A673 (cell line): ENCODE data around the gene IQCH. TPM values are rescaled to one million over a fixed set of nuclear protein-coding genes. Genes with fewer than 3 reads are reported as not detected.

ENCODE experiments used
- BruUV-seq: library from RNA; stranded (reverse); fragments of 400-500 nt; replicated peaks from 2 replicates; lab custom pipeline; 2021; lab: Mats Ljungman, UMichigan
- CTCF ChIA-PET: fragments of 300-600 bp; sonication (Branson Sonifier 250); formaldehyde crosslinking; loops from one replicate; lab custom pipeline; 2022; ENCODE audit warnings: antibody characterized with exemption; lab: Charles Lee
- POLR2A ChIA-PET: fragments of 300-600 bp; sonication (Branson Sonifier 250); formaldehyde crosslinking; loops from one replicate; lab custom pipeline; 2022; ENCODE audit warnings: antibody characterized with exemption; ENCODE audit not compliant: low non-redundant PET; lab: Charles Lee
- DNase-seq: peaks from one replicate; pipeline ENCODE4 v3.0.0-alpha.2; 2015; ENCODE audit warnings: low spot score
- H3K27ac ChIP-seq: fragments of 200-600 bp; sonication (generic); 2 replicates; pipeline ENCODE4 v1.5.1; 2016; ENCODE audit warnings: mixed run types, low read depth, mild to moderate bottlenecking, mixed read lengths, antibody characterized with exemption, low read length; ENCODE audit not compliant: poor library complexity, severe bottlenecking
- H3K27me3 ChIP-seq: fragments of 200-600 bp; sonication (generic); replicated peaks from 2 replicates; pipeline ENCODE4 v1.6.1; 2017; ENCODE audit warnings: mixed run types, low read depth, mild to moderate bottlenecking, mixed read lengths, antibody characterized with exemption, low read length; ENCODE audit not compliant: insufficient read depth, poor library complexity
- H3K36me3 ChIP-seq: fragments of 200-600 bp; sonication (generic); 2 replicates; pipeline ENCODE4 v1.6.1; 2016; ENCODE audit warnings: mixed run types, mild to moderate bottlenecking, mixed read lengths, antibody characterized with exemption, low read length; ENCODE audit not compliant: insufficient read depth, poor library complexity, severe bottlenecking
- H3K4me1 ChIP-seq: fragments of 200-600 bp; sonication (generic); 2 replicates; pipeline ENCODE4 v1.6.1; 2017; ENCODE audit warnings: mixed run types, mild to moderate bottlenecking, mixed read lengths, antibody characterized with exemption, low read length; ENCODE audit not compliant: insufficient read depth, poor library complexity, severe bottlenecking
- H3K4me3 ChIP-seq: fragments of 200-600 bp; sonication (generic); 2 replicates; pipeline ENCODE4 v1.5.1; 2016; ENCODE audit warnings: low read depth, mixed run types, mild to moderate bottlenecking, mixed read lengths, low read length; ENCODE audit not compliant: poor library complexity, severe bottlenecking
- H3K9me3 ChIP-seq: fragments of 200-600 bp; sonication (generic); 2 replicates; pipeline ENCODE4 v1.6.1; 2016; ENCODE audit warnings: mixed run types, low read depth, mild to moderate bottlenecking, mixed read lengths, antibody characterized with exemption, low read length; ENCODE audit not compliant: poor library complexity, severe bottlenecking
- CTCF ChIP-seq: fragments of 300-800, 200-600 bp; sonication (generic); conservative IDR thresholded peaks from 2 replicates; pipeline ENCODE4 v1.5.1; 2017; ENCODE audit warnings: low read depth, mild to moderate bottlenecking, antibody characterized with exemption, low read length, moderate library complexity, mixed read lengths
- EZH2 ChIP-seq: fragments of 200-600 bp; sonication (generic); IDR thresholded peaks from 2 replicates; pipeline ENCODE4 v1.6.1; 2017; ENCODE audit warnings: borderline replicate concordance, low read depth, mild to moderate bottlenecking, mixed read lengths, antibody characterized with exemption, low read length; ENCODE audit not compliant: poor library complexity, severe bottlenecking
- intact Hi-C: fragments of 100-400 bp; cut with micrococcal nuclease; formaldehyde crosslinking; loops from one replicate; pipeline ENCODE4 v1.10.0; 2022; ENCODE audit not compliant: unreplicated experiment
- total RNA-seq: library from RNA; stranded (reverse); gene quantifications from 2 replicates; pipeline ENCODE4 v1.2.3, GENCODE V29; 2021

The IQCH gene
- total RNA-seq, 1 experiment from 2014 or later: 1.7 TPM

GRCh38 chr15:67266870-67267269 lies 12.3 kb downstream of the IQCH start:
- intact Hi-C loops: no loop called here
- H3K27ac ChIP-seq: no peak overlapping the region
- no peak for TF ChIP-seq EZH2
- TF ChIP-seq CTCF: no peak
- H3K4me1 ChIP-seq: no peaks in the 10 kb centered on the region
- ChIA-PET CTCF (no interaction called here), POLR2A (no interaction called here)
- no peaks in the 10 kb centered on the region for H3K36me3 ChIP-seq
- H3K4me3 ChIP-seq: no peak overlapping the region
- BruUV-seq: no TSS peak
- no peak for DNase-seq
- no peaks in the 10 kb centered on the region for H3K9me3 ChIP-seq
- H3K27me3 ChIP-seq: no peaks in the 10 kb centered on the region

DNA sequence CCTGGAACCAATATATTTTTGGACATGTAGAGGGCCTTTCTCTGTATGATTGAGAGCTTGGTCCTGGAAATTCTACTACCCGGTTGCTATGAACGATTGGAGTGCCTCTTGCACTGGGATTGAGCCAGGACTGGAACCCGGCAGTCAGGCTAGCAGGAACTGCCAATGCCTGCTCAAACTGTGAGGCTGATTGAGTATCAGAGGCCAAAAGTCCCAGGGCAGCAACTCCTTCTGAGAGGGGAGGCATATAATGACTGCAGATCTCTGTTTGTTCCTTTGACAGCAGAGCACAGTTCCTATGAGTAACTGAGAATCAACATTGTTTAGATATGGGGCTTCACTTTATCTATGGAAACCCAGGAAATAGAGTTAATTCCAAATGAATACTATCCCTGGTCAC lies 12.9 kb downstream of the IQCH start:
- no peaks in the 10 kb centered on the region for H3K4me1 ChIP-seq
- no peak overlapping the region for H3K4me3 ChIP-seq
- no peak overlapping the region for H3K27ac ChIP-seq
- POLR2A ChIA-PET: no interaction called here
- intact Hi-C loops: no loop called here
- CTCF ChIA-PET: no interaction called here
- BruUV-seq: no TSS peak
- H3K9me3 ChIP-seq: no peaks in the 10 kb centered on the region
- H3K36me3 ChIP-seq: no peaks in the 10 kb centered on the region
- DNase-seq: no peak
- no peaks in the 10 kb centered on the region for H3K27me3 ChIP-seq
- TF ChIP-seq EZH2 (no peak), CTCF (no peak)

DNA sequence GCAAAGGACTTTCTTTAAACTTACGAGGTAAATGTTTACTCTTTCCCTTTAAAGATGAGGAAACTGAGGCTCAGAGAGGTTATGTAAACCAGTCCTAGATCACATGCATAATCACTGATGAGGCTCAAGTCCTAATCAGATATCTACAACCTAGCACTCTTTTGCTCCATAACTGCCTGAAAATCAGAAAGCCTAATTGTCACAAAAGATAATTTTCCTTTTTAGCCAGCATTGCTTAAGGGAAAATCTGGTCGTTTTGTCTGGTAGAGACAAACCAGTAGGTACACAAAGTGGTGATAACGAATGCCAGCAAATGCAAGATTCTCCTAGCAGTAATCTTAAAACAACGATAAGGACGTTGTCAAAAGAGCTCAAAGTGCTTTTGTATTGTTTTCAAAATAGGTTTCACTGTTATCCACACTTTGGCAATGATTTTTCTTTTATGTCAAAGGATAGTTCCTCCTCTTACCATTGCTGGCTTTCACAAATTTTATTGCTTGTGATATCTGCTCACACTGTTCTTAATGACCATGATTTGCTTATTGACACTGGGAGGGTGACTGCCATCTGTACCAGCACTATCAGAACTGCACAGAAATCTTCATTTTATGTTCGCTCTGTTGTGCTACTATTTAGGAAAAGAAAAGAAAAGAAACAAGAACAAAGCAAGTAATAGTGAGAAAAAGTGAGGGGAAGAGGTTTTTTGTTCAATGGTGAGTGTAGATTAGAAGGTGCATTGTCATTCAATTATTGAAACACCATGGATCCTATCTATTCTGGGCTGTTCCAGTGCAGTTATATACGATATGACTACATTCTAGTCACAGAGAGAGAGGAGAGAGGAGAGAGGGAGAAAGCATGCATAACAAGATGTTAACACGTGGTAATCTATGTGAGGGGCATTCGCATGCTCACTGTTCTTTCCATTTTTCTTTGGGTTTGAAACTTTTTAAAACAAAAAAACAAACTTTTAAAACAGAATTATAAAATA lies 13.7 kb downstream of the IQCH start:
- TF ChIP-seq EZH2: no peak
- TF ChIP-seq CTCF: no peak
- Histone ChIP-seq H3K4me3 (no peak overlapping the region), H3K27me3 (no peaks in the 10 kb centered on the region), H3K9me3 (no peaks in the 10 kb centered on the region), H3K27ac (no peak overlapping the region), H3K4me1 (no peaks in the 10 kb centered on the region), H3K36me3 (no peaks in the 10 kb centered on the region)
- intact Hi-C loops: no loop called here
- DNase-seq: no peak
- POLR2A ChIA-PET: no interaction called here
- CTCF ChIA-PET: no interaction called here
- BruUV-seq: no TSS peak
